ENCODE data around the gene TNRC6B.
"Not testable (repeated sequence)": the region's sequence is repeated elsewhere in the genome, so short reads cannot be mapped to it uniquely, and the experiment has no call there.

The TNRC6B gene

GRCh38 chr22:40183029-40183581 is 5.4 kb downstream of the TNRC6B start:
- DNase-seq (ENCODE audit: low read depth, low spot score) = no peak

GRCh38 chr22:40183603-40184002 is 5.9 kb downstream of the TNRC6B start:
- DNase-seq (ENCODE audit: low read depth, low spot score) = not testable (repeated sequence)

- no peak for DNase-seq (ENCODE audit: low read depth, low spot score)
Observed at GRCh38 chr22:40187389-40187788, 9.7 kb downstream of the TNRC6B start.

GRCh38 chr22:40189997-40190396 is 12.3 kb downstream of the TNRC6B start:
- no peak for DNase-seq (ENCODE audit: low read depth, low spot score)

- no peak for DNase-seq (ENCODE audit: low read depth, low spot score)
Observed at GRCh38 chr22:40190501-40190900, 12.8 kb downstream of the TNRC6B start.

- no peak for DNase-seq (ENCODE audit: low read depth, low spot score)
Observed at GRCh38 chr22:40193429-40194421, 16.0 kb downstream of the TNRC6B start.

GRCh38 chr22:40194656-40195055 is 16.9 kb downstream of the TNRC6B start:
- DNase-seq (ENCODE audit: low read depth, low spot score) = no peak

GRCh38 chr22:40196628-40197360 is 19.1 kb downstream of the TNRC6B start:
- DNase-seq (ENCODE audit: low read depth, low spot score) = no peak

GRCh38 chr22:40197421-40197820 is 19.7 kb downstream of the TNRC6B start:
- not testable (repeated sequence) for DNase-seq (ENCODE audit: low read depth, low spot score)

- DNase-seq (ENCODE audit: low read depth, low spot score) = no peak
Observed at GRCh38 chr22:40198733-40199132, 21.0 kb downstream of the TNRC6B start.

GRCh38 chr22:40199223-40199622 is 21.5 kb downstream of the TNRC6B start:
- DNase-seq (ENCODE audit: low read depth, low spot score) = no peak

GRCh38 chr22:40199852-40200251 is 22.1 kb downstream of the TNRC6B start:
- DNase-seq (ENCODE audit: low read depth, low spot score) = no peak

- DNase-seq (ENCODE audit: low read depth, low spot score) = no peak
Observed at GRCh38 chr22:40200795-40201530, 23.2 kb downstream of the TNRC6B start.

GRCh38 chr22:40202225-40202944 is 24.7 kb downstream of the TNRC6B start:
- no peak for DNase-seq (ENCODE audit: low read depth, low spot score)

GRCh38 chr22:40203572-40203971 is 25.8 kb downstream of the TNRC6B start:
- DNase-seq (ENCODE audit: low read depth, low spot score) = no peak

- DNase-seq (ENCODE audit: low read depth, low spot score) = no peak
Observed at GRCh38 chr22:40204321-40205116, 26.8 kb downstream of the TNRC6B start.

- DNase-seq (ENCODE audit: low read depth, low spot score) = no peak
Observed at GRCh38 chr22:40206561-40206960, 28.8 kb downstream of the TNRC6B start.

- no peak for DNase-seq (ENCODE audit: low read depth, low spot score)
Observed at GRCh38 chr22:40210818-40211217, 33.1 kb downstream of the TNRC6B start.

GRCh38 chr22:40211476-40212054 is 33.8 kb downstream of the TNRC6B start:
- DNase-seq (ENCODE audit: low read depth, low spot score) = no peak

- no peak for DNase-seq (ENCODE audit: low read depth, low spot score)
Observed at GRCh38 chr22:40212121-40212520, 34.4 kb downstream of the TNRC6B start.

All from smooth muscle cell of the brain vasculature (primary cell).